ENCODE measurements around the gene SH2D5. TPM values are rescaled to one million over a fixed set of nuclear protein-coding genes. Genes with fewer than 3 reads are reported as not detected.

Gene SH2D5
- polyA plus RNA-seq, 1 donor from 2014 or later = 14.1 TPM

- no peaks in the 10 kb centered on the region for H3K9me3 ChIP-seq (ENCODE audit: low read length)
- no peaks in the 10 kb centered on the region for H3K79me2 ChIP-seq (replicated peaks; ENCODE audit: insufficient read depth, low read length)
- TF ChIP-seq SMC3 (conservative IDR thresholded peaks at IDR 0.05; ENCODE audit: poor library complexity) (no peak), TAF1 (IDR thresholded peaks at IDR 0.05; ENCODE audit: low read depth) (no peak), MXI1 (conservative IDR thresholded peaks at IDR 0.05; ENCODE audit: poor library complexity, severe bottlenecking) (no peak), REST (IDR thresholded peaks at IDR 0.05; ENCODE audit: borderline replicate concordance) (no peak)
- H3K36me3 ChIP-seq (ENCODE audit: insufficient read depth, low read length) = no peaks in the 10 kb centered on the region
- H3K27ac ChIP-seq (ENCODE audit: low read length) = no peak overlapping the region
- no peak overlapping the region for H2AFZ ChIP-seq (ENCODE audit: low read depth, low read length)
- H3K9ac ChIP-seq (ENCODE audit: low read length) = no peak overlapping the region
- H3K9me2 ChIP-seq (ENCODE audit: insufficient read depth, low read length) = no peaks in the 10 kb centered on the region
- H4K20me1 ChIP-seq (ENCODE audit: insufficient read depth) = no peaks in the 10 kb centered on the region
- no peak overlapping the region for H3K4me2 ChIP-seq (ENCODE audit: low read length)
- no peaks in the 10 kb centered on the region for H3K27me3 ChIP-seq (ENCODE audit: insufficient read depth, low read depth, low read length)
- no peak overlapping the region for H3K4me3 ChIP-seq (ENCODE audit: low read length)
- H3F3A ChIP-seq (ENCODE audit: insufficient read depth, low read length, poor library complexity, severe bottlenecking) = no peaks in the 10 kb centered on the region
These were observed 16.3 kb downstream of the SH2D5 start for GRCh38 chr1:20716232-20716631.

DNA sequence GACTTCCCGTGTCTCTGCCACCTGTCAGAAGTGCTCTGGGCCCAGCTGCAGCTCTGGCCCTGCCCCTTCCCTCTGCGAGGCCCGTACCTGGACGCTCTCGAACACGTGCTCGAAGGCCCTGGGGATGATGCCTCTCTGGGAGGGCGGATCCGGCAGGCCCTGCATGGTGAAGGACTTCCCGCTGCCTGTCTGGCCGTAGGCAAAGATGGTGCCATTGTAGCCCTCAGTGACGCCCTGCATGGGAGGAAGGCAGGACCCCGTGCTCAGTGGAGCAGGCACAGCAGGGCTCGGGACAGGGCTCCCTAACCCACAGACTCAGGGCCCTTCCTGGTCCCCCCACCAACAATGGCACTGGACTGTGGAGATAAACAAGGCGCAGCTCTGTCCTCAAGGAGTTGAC lies 17.1 kb downstream of the SH2D5 start:
- H3K27me3 ChIP-seq (ENCODE audit: insufficient read depth, low read depth, low read length) = no peaks in the 10 kb centered on the region
- H3F3A ChIP-seq (ENCODE audit: insufficient read depth, low read length, poor library complexity, severe bottlenecking) = no peaks in the 10 kb centered on the region
- no peaks in the 10 kb centered on the region for H3K9me3 ChIP-seq (ENCODE audit: low read length)
- TF ChIP-seq TAF1 (IDR thresholded peaks at IDR 0.05; ENCODE audit: low read depth) (no peak), MXI1 (conservative IDR thresholded peaks at IDR 0.05; ENCODE audit: poor library complexity, severe bottlenecking) (no peak), EP300 (conservative IDR thresholded peaks at IDR 0.05; ENCODE audit: poor library complexity, severe bottlenecking) (no peak), REST (IDR thresholded peaks at IDR 0.05; ENCODE audit: borderline replicate concordance) (no peak)
- no peaks in the 10 kb centered on the region for H3K9me2 ChIP-seq (ENCODE audit: insufficient read depth, low read length)
- H3K79me2 ChIP-seq (replicated peaks; ENCODE audit: insufficient read depth, low read length) = no peaks in the 10 kb centered on the region
- no peak overlapping the region for H3K4me3 ChIP-seq (ENCODE audit: low read length)
- no peak overlapping the region for H3K4me2 ChIP-seq (ENCODE audit: low read length)
- H4K20me1 ChIP-seq (ENCODE audit: insufficient read depth) = no peaks in the 10 kb centered on the region
- H3K36me3 ChIP-seq (ENCODE audit: insufficient read depth, low read length) = no peaks in the 10 kb centered on the region
- H3K27ac ChIP-seq (ENCODE audit: low read length) = no peak overlapping the region
- no peak overlapping the region for H3K9ac ChIP-seq (ENCODE audit: low read length)
- no peak overlapping the region for H2AFZ ChIP-seq (ENCODE audit: low read depth, low read length)

- no peak overlapping the region for H3K9ac ChIP-seq (ENCODE audit: low read length)
- H3K4me2 ChIP-seq (ENCODE audit: low read length) = no peak overlapping the region
- H3F3A ChIP-seq (ENCODE audit: insufficient read depth, low read length, poor library complexity, severe bottlenecking) = no peaks in the 10 kb centered on the region
- no peak for TF ChIP-seq SMC3 (conservative IDR thresholded peaks at IDR 0.05; ENCODE audit: poor library complexity)
- no peak for TF ChIP-seq REST (IDR thresholded peaks at IDR 0.05; ENCODE audit: borderline replicate concordance)
- TF ChIP-seq MXI1 (conservative IDR thresholded peaks at IDR 0.05; ENCODE audit: poor library complexity, severe bottlenecking) = no peak
- TF ChIP-seq CTCF (IDR thresholded peaks at IDR 0.05; ENCODE audit: poor library complexity, severe bottlenecking) = no peak
- TF ChIP-seq EP300 (conservative IDR thresholded peaks at IDR 0.05; ENCODE audit: poor library complexity, severe bottlenecking) = no peak
- no peak for TF ChIP-seq POLR2AphosphoS5 (IDR thresholded peaks at IDR 0.05)
- TF ChIP-seq TAF1 (IDR thresholded peaks at IDR 0.05; ENCODE audit: low read depth) = no peak
- TF ChIP-seq RAD21 (conservative IDR thresholded peaks at IDR 0.05) = no peak
- no peak for TF ChIP-seq EZH2 (IDR thresholded peaks at IDR 0.05; ENCODE audit: borderline replicate concordance, insufficient read depth, low read length, poor library complexity, severe bottlenecking)
- H3K4me3 ChIP-seq (ENCODE audit: low read length) = no peak overlapping the region
- no peaks in the 10 kb centered on the region for H3K9me3 ChIP-seq (ENCODE audit: low read length)
- H2AFZ ChIP-seq (ENCODE audit: low read depth, low read length) = no peak overlapping the region
- H3K79me2 ChIP-seq (replicated peaks; ENCODE audit: insufficient read depth, low read length) = no peaks in the 10 kb centered on the region
- no peaks in the 10 kb centered on the region for H3K27me3 ChIP-seq (ENCODE audit: insufficient read depth, low read depth, low read length)
- H4K20me1 ChIP-seq (ENCODE audit: insufficient read depth) = no peaks in the 10 kb centered on the region
- H3K27ac ChIP-seq (ENCODE audit: low read length) = no peak overlapping the region
- H3K36me3 ChIP-seq (ENCODE audit: insufficient read depth, low read length) = no peaks in the 10 kb centered on the region
- H3K9me2 ChIP-seq (ENCODE audit: insufficient read depth, low read length) = no peaks in the 10 kb centered on the region
These were observed 19.1 kb downstream of the SH2D5 start for GRCh38 chr1:20713440-20713839.
